GM15510 (cell line): ENCODE data around the gene TPST2.

ENCODE experiments used
- POLR2A ChIP-seq: IDR thresholded peaks from 3 replicates; pipeline ENCODE4 v1.6.1; 2011; ENCODE audit warnings: borderline replicate concordance; ENCODE audit not compliant: insufficient read length; ENCODE audit errors: extremely low read depth

The TPST2 gene

GRCh38 chr22:26496456-26496855 is 93.5 kb downstream of the TPST2 start:
- no peak for TF ChIP-seq POLR2A

- TF ChIP-seq POLR2A = no peak
These were observed 95.4 kb downstream of the TPST2 start for GRCh38 chr22:26494506-26494905.

- no peak for TF ChIP-seq POLR2A
These were observed 97.7 kb downstream of the TPST2 start for GRCh38 chr22:26492220-26492619.

DNA sequence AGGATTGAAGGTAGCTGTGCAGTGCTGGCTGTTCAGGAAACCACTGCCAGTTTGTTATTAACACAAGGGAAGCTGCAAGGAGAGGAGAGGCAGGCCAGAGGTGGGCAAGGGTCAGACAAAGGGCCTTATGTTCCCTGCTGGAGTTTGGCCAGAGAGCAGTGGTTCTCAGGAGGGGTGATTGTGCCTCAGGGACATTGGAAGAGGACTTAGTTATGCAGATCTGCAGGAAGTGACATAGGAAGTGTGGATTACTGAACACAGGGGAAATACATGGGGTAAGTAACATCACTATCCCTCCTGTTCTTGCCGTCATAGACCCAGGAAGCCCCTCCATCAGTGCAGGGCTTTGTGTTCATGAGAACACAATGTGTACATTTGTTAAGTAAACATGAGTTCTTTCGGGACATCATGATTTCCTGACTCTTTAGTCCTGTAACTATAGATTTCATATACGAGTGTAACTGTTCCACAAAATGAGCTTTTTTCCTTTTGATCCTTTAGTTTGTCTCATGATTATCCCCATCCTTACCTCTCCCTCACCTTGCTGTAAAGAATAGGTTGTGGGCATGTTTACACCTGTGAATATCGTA is 100.4 kb downstream of the TPST2 start:
- no peak for TF ChIP-seq POLR2A

GRCh38 chr22:26487996-26488395 is 101.9 kb downstream of the TPST2 start:
- TF ChIP-seq POLR2A = no peak

DNA sequence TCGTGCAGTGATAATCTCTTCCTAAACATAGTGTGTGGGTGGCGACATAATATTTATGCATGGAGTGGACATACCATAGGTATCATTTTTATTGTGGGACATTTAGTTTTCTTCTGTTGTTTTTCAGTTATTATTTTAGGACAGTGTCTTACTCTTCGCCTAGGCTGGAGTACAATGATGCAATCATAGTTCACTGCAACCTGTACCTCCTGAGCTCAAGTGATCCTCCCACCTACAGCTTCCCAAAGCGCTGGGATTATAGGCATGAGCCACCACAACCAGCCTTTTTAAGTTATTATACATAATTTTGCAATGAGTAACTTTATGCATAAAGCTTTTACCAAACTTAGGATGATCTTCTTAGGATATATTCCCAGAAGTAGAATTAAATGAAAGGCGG is 103.5 kb downstream of the TPST2 start:
- no peak for TF ChIP-seq POLR2A

GRCh38 chr22:26485806-26486390 is 104.0 kb downstream of the TPST2 start:
- no peak for TF ChIP-seq POLR2A

DNA sequence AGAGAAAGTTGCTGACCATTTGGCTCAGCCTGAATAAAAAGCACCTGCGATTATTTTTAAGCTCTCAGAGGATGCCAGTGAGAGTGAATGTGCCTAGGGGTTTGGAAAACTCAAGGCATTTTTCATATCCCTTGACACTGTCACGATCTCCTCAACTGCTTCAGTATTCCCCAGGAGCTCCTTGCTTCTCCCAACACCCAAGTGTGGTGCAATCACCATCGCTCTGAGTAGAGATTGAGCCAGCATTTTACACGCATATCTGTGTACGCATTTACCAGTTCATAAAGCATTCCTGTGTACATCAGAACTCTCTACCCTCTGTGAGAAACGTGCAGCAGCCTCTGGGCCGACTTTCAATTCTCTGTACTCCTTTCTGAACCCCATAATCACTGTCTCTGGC is 104.9 kb downstream of the TPST2 start:
- no peak for TF ChIP-seq POLR2A

GRCh38 chr22:26484360-26484706 is 105.6 kb downstream of the TPST2 start:
- TF ChIP-seq POLR2A = no peak

DNA sequence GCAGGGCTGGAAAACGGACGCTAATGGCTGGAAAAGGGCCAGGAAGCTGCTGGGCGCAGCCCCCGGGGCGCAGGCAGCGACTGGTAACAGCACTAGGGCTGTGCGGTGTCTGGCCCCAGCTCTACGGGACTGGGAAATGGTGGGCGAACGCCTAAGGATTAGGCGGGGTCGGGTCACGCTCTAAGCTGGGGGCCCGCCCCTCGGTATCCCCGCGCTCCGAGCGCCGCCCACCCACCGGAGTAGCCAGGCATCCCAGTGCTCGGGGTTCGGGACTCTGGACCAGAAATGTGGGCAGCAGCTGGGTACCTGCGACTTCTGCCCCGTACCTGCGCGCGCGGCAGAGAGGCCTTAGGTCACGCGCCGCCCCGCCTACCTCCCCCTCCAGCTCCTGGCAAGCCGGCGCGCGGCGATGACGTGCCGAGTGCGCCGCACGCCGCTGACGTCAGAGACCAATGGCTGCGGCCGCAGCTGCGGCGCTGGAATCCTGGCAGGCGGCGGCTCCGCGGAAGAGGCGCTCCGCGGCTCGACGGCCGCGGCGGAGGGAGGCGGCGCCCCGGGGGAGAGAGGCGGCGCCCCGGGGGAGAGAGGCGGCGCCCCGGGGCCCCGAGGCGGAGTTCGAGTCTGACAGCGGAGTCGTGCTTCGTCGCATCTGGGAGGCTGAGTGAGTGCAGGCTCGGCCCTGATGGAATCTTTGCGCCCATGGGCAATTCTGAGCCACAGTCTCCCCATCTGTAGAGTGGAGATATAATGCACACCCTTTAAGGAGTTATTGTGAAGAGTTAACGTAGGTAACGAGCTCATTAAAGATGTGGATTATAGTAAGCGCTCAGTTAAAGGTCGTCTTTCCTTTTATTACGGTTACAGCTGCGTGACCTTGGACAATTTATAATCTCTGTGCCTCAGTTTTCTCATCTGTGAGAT is 106.2 kb downstream of the TPST2 start, which contains the start of the genes HPS4 and SRRD:
Gene HPS4 (minus strand): TSS at position 345 of the 921 bp plus-strand sequence. CDS start 2,021 bp downstream, outside the sequence.
Gene SRRD (plus strand): TSS at position 439 of the 921 bp plus-strand sequence. CDS start 14 bp downstream, at position 453.
- TF ChIP-seq POLR2A = peak; percentile 91

GRCh38 chr22:26483043-26483438 is 106.9 kb downstream of the TPST2 start:
- no peak for TF ChIP-seq POLR2A

DNA sequence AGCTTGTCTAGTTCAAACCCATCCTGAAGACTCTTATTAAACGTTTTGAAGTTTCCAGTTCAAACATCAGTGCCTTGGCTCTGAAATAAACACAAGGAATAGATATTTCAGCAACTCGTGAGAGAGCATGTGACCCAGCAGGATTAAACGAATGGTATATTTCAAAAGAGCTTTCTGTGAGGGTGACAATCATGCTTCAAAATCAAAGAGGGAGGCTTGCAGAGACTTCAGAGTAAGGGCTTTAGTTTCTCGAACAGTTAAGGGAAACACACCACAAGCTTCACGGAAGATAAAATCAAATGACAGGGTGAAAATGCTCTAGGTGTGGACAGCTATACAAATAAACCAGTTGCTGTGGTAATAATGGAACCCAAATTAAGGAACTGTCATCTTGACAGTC is 107.8 kb downstream of the TPST2 start:
- TF ChIP-seq POLR2A = no peak

GRCh38 chr22:26481694-26482093 is 108.2 kb downstream of the TPST2 start:
- no peak for TF ChIP-seq POLR2A

DNA sequence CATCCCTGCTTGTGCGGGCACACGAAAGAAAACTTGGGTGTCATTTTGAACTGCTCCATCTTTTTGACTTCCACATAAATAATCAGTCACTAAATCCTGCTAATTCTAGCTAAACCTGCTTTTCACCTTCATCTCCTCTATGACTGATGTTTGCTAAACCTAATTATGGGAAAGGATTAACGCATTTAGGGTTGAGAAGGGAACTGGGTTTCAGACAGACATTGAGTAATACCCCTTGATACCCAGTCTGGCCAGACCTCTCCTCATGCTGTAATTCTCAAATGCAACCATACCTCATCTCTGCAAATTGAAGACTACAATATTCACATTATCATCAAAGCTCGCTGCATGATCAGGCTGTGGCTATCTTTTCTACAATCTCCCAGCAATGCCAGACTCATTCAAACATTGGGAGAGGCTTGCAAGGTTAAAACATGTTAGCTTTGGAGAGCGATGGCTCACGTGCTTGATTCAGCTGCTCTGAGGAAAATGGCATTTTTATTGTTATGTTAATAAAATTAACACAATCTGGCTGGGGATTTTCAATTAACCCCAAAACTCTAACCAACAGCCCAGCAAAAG is 108.7 kb downstream of the TPST2 start:
- no peak for TF ChIP-seq POLR2A

- TF ChIP-seq POLR2A = no peak
These were observed 109.4 kb downstream of the TPST2 start for GRCh38 chr22:26480611-26480932.

- TF ChIP-seq POLR2A = no peak
These were observed 109.9 kb downstream of the TPST2 start for GRCh38 chr22:26479792-26480610.
